Measurements from ENCODE around the gene EPB41L5.
"Not testable (repeated sequence)": the region's sequence is repeated elsewhere in the genome, so short reads cannot be mapped to it uniquely, and the experiment has no call there.

EPB41L5 gene

DNA sequence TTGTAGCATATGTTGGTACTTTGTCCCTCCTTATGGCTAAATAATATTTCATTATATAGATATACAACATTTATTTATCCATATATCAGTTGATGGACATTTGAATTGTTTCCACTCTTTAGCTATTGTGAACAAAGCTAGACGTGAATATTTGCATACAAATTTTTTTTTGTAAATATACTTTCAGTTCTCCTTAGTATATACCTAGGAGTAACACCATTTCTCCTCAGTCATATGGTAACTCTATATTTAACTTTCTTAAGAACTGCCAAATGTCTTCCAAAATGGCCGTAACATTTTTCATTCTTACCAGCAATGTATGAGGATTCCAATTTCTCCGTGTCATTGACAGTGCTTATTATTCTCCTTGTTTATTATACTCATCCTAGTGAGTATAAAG is 135.8 kb downstream of the EPB41L5 start:
- no peak for DNase-seq

- no peak for DNase-seq
Observed at GRCh38 chr2:120149406-120149805, 136.5 kb downstream of the EPB41L5 start.

GRCh38 chr2:120150040-120150482 is 137.2 kb downstream of the EPB41L5 start:
- DNase-seq, result no peak

- no peak for DNase-seq
Observed at GRCh38 chr2:120155308-120155707, 142.4 kb downstream of the EPB41L5 start.

DNA sequence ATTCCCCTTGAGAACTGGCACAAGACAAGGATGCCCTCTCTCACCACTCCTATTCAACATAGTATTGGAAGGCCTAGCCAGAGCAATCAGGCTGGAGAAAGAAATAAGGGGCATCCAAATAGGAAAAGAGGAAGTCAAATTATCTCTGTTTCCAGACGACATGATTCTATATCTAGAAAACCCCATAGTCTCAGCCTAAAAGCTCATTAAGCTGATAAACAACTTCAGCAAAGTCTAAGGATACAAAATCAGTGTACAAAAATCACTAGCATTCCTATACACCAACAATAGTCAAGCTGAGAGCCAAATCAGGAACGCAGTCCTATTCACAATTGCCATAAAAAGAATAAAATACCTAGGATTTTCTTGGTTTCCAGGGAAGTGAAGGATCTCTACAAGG is 145.8 kb downstream of the EPB41L5 start:
- DNase-seq, result not testable (repeated sequence)

DNA sequence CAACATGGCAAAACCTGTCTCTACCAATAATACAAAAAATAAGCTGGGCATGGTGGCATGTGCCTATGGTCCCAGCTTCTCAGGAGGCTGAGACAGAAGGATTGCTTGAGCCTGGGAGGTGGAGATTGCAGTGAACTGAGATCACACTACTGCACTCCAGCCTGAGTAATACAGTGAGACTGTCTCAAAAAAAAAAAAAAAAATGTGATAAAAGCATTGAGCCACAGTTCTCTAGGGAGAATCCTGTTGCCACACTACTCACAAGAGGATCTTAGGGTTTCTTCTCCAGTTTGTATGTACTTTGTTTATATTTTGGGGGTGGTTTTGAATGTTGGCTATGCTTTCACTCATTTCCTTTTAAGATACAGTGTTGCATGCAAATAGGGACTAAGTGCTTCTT is 148.3 kb downstream of the EPB41L5 start:
- DNase-seq, result no peak

DNA sequence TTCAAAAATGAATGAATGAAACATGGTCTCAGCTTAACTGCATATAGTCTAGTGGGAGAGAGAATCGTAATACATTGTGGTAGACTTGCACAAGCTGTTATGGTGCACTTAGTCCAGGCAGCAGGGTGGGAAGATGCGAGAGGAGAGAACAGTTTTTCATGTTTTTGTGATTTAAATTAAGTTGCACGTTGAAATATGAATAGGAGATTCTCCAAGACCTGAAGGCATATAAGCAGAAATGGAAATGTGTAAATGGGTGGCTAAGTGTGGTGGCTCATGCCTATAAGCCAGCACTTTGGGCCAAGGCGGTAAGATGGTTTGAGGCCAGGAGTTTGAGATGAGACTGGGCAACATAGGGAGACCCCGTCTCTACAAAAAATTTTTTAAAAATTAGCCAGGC is 149.8 kb downstream of the EPB41L5 start:
- no peak for DNase-seq

GRCh38 chr2:120167272-120167671 is 154.4 kb downstream of the EPB41L5 start:
- DNase-seq, result no peak

DNA sequence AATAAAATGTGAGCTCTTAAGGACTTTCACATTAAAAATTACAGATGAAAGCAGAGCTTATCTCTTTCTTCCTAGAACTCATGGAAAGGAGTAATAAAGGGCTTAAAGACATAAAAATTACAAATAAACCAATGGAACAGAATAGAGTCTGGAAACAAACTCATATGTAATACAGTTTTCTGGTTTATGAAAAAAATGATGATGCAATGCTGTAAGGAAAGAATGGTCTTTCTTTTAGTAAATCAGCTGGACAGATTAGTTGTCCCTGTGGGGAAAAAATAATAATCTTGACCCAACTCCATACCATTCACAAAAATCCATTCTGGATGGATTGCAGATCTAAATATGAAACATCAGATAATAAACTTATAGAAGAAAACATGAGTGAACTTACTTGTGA is 156.1 kb downstream of the EPB41L5 start:
- no peak for DNase-seq

- peak; percentile 35 for DNase-seq
Observed at GRCh38 chr2:120174963-120175581, 162.2 kb downstream of the EPB41L5 start.

DNA sequence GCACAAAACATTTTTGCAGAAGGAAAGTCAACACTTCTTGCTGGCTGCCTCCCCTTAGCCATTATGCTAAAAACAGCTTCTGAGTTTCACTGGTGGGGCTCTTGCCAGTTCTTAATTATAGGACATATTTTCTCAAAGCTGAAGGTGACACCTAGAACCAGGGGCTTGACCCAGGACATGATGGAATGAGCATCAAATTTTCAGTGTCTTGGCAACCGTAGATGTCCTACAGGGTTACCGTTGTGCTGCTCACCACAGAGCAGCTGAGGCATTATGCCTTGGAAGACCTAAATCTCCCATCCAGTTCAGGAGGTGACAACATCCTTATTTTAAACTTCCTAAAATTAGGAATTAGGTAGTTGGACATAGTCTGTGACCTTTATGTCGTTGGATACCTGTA is 163.6 kb downstream of the EPB41L5 start:
- no peak for DNase-seq

GRCh38 chr2:120177001-120177621 is 164.2 kb downstream of the EPB41L5 start:
- peak; percentile 84 for DNase-seq

GRCh38 chr2:120177973-120178372 is 165.1 kb downstream of the EPB41L5 start:
- no peak for DNase-seq

- DNase-seq, result no peak
Observed at GRCh38 chr2:120179396-120179795, 166.5 kb downstream of the EPB41L5 start.

- no peak for DNase-seq
Observed at GRCh38 chr2:120180066-120180465, 167.2 kb downstream of the EPB41L5 start.

GRCh38 chr2:120182019-120182560 is 169.2 kb downstream of the EPB41L5 start:
- DNase-seq, result peak; percentile 17

DNA sequence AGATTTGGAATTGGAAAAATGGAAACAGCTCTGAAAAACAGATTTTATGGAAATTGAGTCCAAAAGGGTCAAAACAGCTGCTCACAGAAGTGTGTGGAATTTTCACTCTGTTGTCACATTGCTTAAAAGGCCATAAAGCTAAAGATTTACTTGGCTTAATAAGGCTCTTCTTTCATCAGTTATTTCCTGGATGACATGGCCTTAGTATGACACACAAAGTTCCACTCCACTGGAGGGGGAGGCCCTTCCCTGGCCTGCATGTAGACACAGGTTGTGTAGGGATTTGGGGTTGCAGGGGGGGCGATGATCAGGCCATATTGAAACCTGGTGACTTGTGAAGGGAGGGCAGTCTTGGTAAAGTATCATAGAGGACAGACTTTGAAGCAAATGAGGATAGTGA is 176.3 kb downstream of the EPB41L5 start:
- DNase-seq, result no peak

DNA sequence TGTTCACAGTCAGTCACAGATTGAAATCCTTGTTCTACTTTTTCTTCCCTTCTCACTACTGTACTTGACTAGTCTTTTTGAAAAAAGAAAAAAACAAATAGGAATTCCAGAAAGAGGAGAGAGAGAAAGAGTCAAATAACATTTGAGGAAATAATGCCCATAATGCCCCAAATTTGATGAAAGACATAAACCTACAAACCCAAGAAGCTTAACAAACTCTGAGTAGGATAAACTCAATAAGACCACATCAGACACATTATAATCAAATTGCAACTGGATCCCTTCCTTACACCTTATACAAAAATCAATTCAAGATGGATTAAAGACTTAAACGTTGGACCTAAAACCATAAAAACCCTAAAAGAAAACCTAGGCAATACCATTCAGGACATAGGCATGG is 179.4 kb downstream of the EPB41L5 start:
- DNase-seq, result no peak

- DNase-seq, result no peak
Observed at GRCh38 chr2:120195553-120195952, 182.7 kb downstream of the EPB41L5 start.

DNA sequence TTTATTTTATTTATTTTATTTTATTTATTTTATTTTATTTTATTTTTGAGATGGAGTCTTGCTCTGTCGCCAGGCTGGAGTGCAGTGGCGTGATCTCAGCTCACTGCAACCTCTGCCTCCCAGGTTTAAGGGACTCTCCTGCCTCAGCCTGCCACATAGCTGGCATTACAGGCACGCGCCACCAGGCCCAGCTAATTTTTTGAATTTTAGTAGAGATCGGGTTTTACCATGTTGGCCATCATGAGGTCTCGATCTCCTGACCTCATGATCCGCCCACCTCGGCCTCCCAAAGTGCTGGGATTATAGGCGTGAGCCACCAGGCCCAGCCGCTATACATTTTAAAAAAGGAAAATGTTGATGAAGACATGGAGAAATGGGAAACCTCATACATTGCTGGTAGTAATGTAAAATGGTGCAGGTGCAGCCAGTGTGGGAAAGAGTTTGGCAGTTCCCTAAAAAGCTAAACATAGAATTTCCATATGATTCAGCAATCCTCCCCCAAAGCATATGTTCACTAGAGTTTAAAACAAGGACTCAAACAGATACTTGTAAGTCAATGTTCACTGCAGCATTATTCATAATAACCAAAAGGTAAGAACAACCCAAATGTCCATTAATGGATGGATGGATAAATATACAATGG is 187.1 kb downstream of the EPB41L5 start:
- DNase-seq, result not testable (repeated sequence)

DNA sequence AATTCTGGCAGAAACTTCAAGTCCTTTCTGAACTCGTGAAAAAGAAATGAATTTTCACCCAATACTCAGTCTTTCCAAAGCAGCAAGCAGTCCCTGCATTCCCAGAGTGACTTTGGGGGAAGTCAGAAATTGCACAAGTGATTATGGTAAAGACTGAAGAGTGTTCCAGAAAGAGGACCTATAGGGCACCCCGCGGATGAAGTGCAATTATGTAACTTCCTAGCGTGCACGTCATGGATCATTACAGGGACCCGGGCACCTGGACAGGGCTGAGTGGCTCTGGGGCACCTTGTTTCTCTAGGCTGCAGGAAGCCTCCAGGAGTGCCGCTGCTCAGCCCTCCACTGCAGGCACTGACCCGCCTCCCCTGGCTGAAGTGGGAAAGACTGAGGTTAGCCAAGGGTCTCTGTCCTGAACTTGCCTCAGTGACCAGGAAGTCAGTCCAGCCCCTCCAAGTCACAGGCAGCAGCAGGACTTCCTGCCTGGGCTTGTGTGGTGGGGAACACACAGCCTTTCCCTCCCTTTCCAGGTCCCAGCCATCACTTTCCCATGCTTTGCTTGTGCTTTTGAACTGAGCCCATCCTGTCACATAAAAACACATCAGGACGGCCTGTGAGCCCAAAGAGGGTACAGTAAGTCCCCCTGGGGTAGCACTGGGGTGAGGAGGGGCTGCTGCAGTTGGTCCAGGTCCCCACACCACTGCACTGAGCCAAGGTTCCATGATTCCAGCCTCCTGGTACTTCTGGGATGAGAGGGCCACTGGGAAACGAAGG is 190.6 kb downstream of the EPB41L5 start:
- no peak for DNase-seq

GRCh38 chr2:120204022-120204405 is 191.1 kb downstream of the EPB41L5 start:
- no peak for DNase-seq

- DNase-seq, result no peak
Observed at GRCh38 chr2:120204417-120204816, 191.5 kb downstream of the EPB41L5 start.

Measured in CD4-positive, alpha-beta T cell treated with Interleukin-6 for 4 hours (primary cell).